HCT116 (cell line): ENCODE measurements around the gene ROS1. TPM values are rescaled to one million over a fixed set of nuclear protein-coding genes. Genes with fewer than 3 reads are reported as not detected.

Experiments used
- ATAC-seq: fragments of 200-7000 bp; cut with Tn5 transposase; 2 replicates; pipeline ENCODE4 v1.9.1; 2020; ENCODE audit warnings: mild to moderate bottlenecking, moderate library complexity
- BruUV-seq: library from RNA; stranded (reverse); fragments of 400-500 nt; replicated peaks from 2 replicates; lab custom pipeline; 2021; lab: Mats Ljungman, UMichigan
- CTCF ChIA-PET: fragments of 300-600 bp; sonication (Branson Sonifier 250); formaldehyde crosslinking; loops from one replicate; lab custom pipeline; 2021; ENCODE audit warnings: antibody characterized with exemption; lab: Charles Lee
- POLR2A ChIA-PET: fragments of 300-600, 350-600 bp; sonication (Branson Sonifier 250); formaldehyde crosslinking; loops from one replicate; lab custom pipeline; 2021; ENCODE audit warnings: antibody characterized with exemption; lab: Charles Lee
- RAD21 ChIA-PET, 2 experiments: fragments of 300-600 bp; sonication (Branson Sonifier 250); formaldehyde crosslinking; loops; one replicate each; lab custom pipeline; 2023; ENCODE audit warnings: low total read pairs in 2 of 2; ENCODE audit not compliant: uncharacterized antibody in 2 of 2, unreplicated experiment in 2 of 2, low non-redundant PET in 1 of 2; lab: Charles Lee
- DNase-seq: peaks from one replicate; pipeline ENCODE4 v3.0.0-alpha.2; 2010; ENCODE audit warnings: low read depth, low spot score
- H2AFZ ChIP-seq: fragments of 200-600 bp; shearing (Covaris generic), sonication (generic); 2 replicates; pipeline ENCODE4 v1.6.1; 2017; ENCODE audit warnings: low read depth, mixed run types, mixed read lengths, antibody characterized with exemption, low read length; ENCODE audit not compliant: poor library complexity, severe bottlenecking
- H3K27ac ChIP-seq: 2 replicates; pipeline ENCODE4 v1.5.1; 2012; ENCODE audit warnings: low read depth, low read length
- H3K27me3 ChIP-seq: fragments of 200-600 bp; sonication (generic); 2 replicates; pipeline ENCODE4 v1.6.1; 2016; ENCODE audit warnings: mixed run types, low read length, mixed read lengths; ENCODE audit not compliant: insufficient read depth
- H3K36me3 ChIP-seq, 2 experiments: fragments of 200-500 bp in 1 of 2; fragments of 200-600 bp in 1 of 2; sonication (Bioruptor generic) in 1 of 2; sonication (generic) in 1 of 2; 2 replicates each; pipeline versions ENCODE4 v1.5.1 to v1.6.1; 2014 to 2016; ENCODE audit warnings: low read length in 2 of 2, inconsistent platforms in 1 of 2, mixed read lengths in 1 of 2, mixed run types in 1 of 2; ENCODE audit not compliant: insufficient read depth in 2 of 2, control insufficient read depth in 1 of 2
- H3K4me1 ChIP-seq, 2 experiments: fragments of 200-600 bp in 1 of 2; sonication (generic) in 1 of 2; 2 replicates each; pipeline versions ENCODE4 v1.5.1 to v1.6.1; 2012 to 2017; ENCODE audit warnings: low read length in 2 of 2, inconsistent platforms in 1 of 2, mild to moderate bottlenecking in 1 of 2, mixed read lengths in 1 of 2, mixed run types in 1 of 2, moderate library complexity in 1 of 2; ENCODE audit not compliant: insufficient read depth in 2 of 2, control insufficient read depth in 1 of 2
- H3K4me2 ChIP-seq: fragments of 200-600 bp; sonication (generic); 2 replicates; pipeline ENCODE4 v1.6.1; 2017; ENCODE audit warnings: mixed run types, low read length, mixed read lengths
- H3K4me3 ChIP-seq, 2 experiments: fragments of 200-600 bp in 1 of 2; sonication (generic) in 1 of 2; replicated peaks in 1 of 2; 2 replicates each; pipeline ENCODE4 v1.5.1; 2011 to 2016; ENCODE audit warnings: low read length in 2 of 2, control low read depth in 1 of 2, low read depth in 1 of 2, mild to moderate bottlenecking in 1 of 2, mixed read lengths in 1 of 2, mixed run types in 1 of 2
- H3K79me2 ChIP-seq: fragments of 200-600 bp; sonication (generic); 2 replicates; pipeline ENCODE4 v1.6.1; 2017; ENCODE audit warnings: mild to moderate bottlenecking, mixed run types, low read length, moderate library complexity, mixed read lengths; ENCODE audit not compliant: insufficient read depth
- H3K9ac ChIP-seq: fragments of 200-600 bp; sonication (generic); 2 replicates; pipeline ENCODE4 v1.6.1; 2016; ENCODE audit warnings: low read length, mixed read lengths
- H3K9me2 ChIP-seq: fragments of 200-600 bp; sonication (generic), shearing (Covaris generic); 2 replicates; pipeline ENCODE4 v1.6.1; 2017; ENCODE audit warnings: mixed run types, mild to moderate bottlenecking, moderate library complexity; ENCODE audit not compliant: insufficient read depth
- H3K9me3 ChIP-seq, 2 experiments: fragments of 200-500 bp in 1 of 2; fragments of 200-600 bp in 1 of 2; sonication (Bioruptor generic) in 1 of 2; sonication (generic) in 1 of 2; 2 replicates each; pipeline ENCODE4 v1.6.1; 2014 to 2017; ENCODE audit warnings: low read length in 2 of 2, mixed read lengths in 2 of 2, inconsistent platforms in 1 of 2, low read depth in 1 of 2, mild to moderate bottlenecking in 1 of 2, mixed run types in 1 of 2, moderate library complexity in 1 of 2; ENCODE audit not compliant: control insufficient read depth in 1 of 2, insufficient read depth in 1 of 2
- H4K20me1 ChIP-seq: fragments of 200-600 bp; sonication (generic), shearing (Covaris generic); 2 replicates; pipeline ENCODE4 v1.6.1; 2017; ENCODE audit warnings: mixed run types, mild to moderate bottlenecking, moderate library complexity; ENCODE audit not compliant: insufficient read depth
- EGR1 ChIP-seq: IDR thresholded peaks from 2 replicates; pipeline ENCODE4 v1.6.1; 2012; ENCODE audit warnings: low read depth
- ELF1 ChIP-seq: IDR thresholded peaks from 2 replicates; pipeline ENCODE4 v1.6.1; 2012; ENCODE audit warnings: low read depth, borderline replicate concordance
- EZH2phosphoT487 ChIP-seq: fragments of 200-600 bp; IDR thresholded peaks from 2 replicates; pipeline ENCODE4 v1.6.1; 2018; ENCODE audit warnings: antibody characterized with exemption, borderline replicate concordance
- JUND ChIP-seq: IDR thresholded peaks from 2 replicates; pipeline ENCODE4 v1.6.1; 2012
- RAD21 ChIP-seq: IDR thresholded peaks from 2 replicates; pipeline ENCODE4 v1.6.1; 2012; ENCODE audit warnings: low read depth, mild to moderate bottlenecking
- REST ChIP-seq: IDR thresholded peaks from 2 replicates; pipeline ENCODE4 v1.6.1; 2012; ENCODE audit warnings: low read depth
- SIN3A ChIP-seq: IDR thresholded peaks from 2 replicates; pipeline ENCODE4 v1.6.1; 2012; ENCODE audit warnings: low read depth
- SP1 ChIP-seq: IDR thresholded peaks from 2 replicates; pipeline ENCODE4 v1.6.1; 2012; ENCODE audit warnings: low read depth
- ZBTB33 ChIP-seq: IDR thresholded peaks from 2 replicates; pipeline ENCODE4 v1.6.1; 2011; ENCODE audit warnings: mild to moderate bottlenecking, low read length, moderate library complexity; ENCODE audit not compliant: insufficient replicate concordance; ENCODE audit errors: extremely low read depth
- ZNF274 ChIP-seq: fragments of 200-500 bp; sonication (Bioruptor generic); IDR thresholded peaks from 2 replicates; pipeline ENCODE4 v1.6.1; 2014; ENCODE audit warnings: mild to moderate bottlenecking, low read depth, low read length, inconsistent platforms
- intact Hi-C: fragments of 100-400 bp; cut with micrococcal nuclease; formaldehyde crosslinking; loops from 2 replicates; pipeline ENCODE4 v1.10.0; 2022
- total RNA-seq: library from RNA; stranded (reverse); gene quantifications from one replicate; pipeline ENCODE4 v1.2.1, GENCODE V29; 2021; ENCODE audit not compliant: unreplicated experiment

Gene ROS1
- total RNA-seq, 1 experiment from 2014 or later: not detected

- no peaks in the 10 kb centered on the region for H3K27me3 ChIP-seq
- no peaks in the 10 kb centered on the region for H3K9me2 ChIP-seq
- no peak overlapping the region for H3K4me3 ChIP-seq
- ChIA-PET POLR2A (no interaction called here), CTCF (interaction anchor here (1.5 kb wide), 1 partner anchor 16 kb away, joined by 5 read pairs; no protein-coding TSS in a partner anchor), RAD21 (no interaction called here)
- no peak overlapping the region for H3K27ac ChIP-seq
- no peaks in the 10 kb centered on the region for H3K36me3 ChIP-seq
- no peak overlapping the region for H3K4me2 ChIP-seq
- ATAC-seq: no peak
- no TSS peak for BruUV-seq
- TF ChIP-seq JUND: no peak
- TF ChIP-seq SIN3A: no peak
- TF ChIP-seq ZBTB33: no peak
- no peaks in the 10 kb centered on the region for H3K9me3 ChIP-seq
- H3K79me2 ChIP-seq: no peaks in the 10 kb centered on the region
- peaks cover 0 to 14% of the 10 kb centered on the region in 2 experiments; a peak in 2 of 4 replicates for H3K4me1 ChIP-seq
- H4K20me1 ChIP-seq: no peaks in the 10 kb centered on the region
- H2AFZ ChIP-seq: no peak overlapping the region
- no peak overlapping the region for H3K9ac ChIP-seq
- DNase-seq: no peak
- intact Hi-C loops: no loop called here
Observed at GRCh38 chr6:117465691-117466090, 39.9 kb upstream of the ROS1 start.

GRCh38 chr6:117464700-117465099, 39.0 kb upstream of the ROS1 start:
- no peak for ATAC-seq
- peak overlapping the region; percentile 39; the same call in 1 of the 2 replicates for H3K4me2 ChIP-seq
- CTCF ChIA-PET: interaction anchor here (1.5 kb wide), 1 partner anchor 15 kb away, joined by 5 read pairs; no protein-coding TSS in a partner anchor
- intact Hi-C loops: no loop called here
- no peak overlapping the region for H3K9ac ChIP-seq
- no peaks in the 10 kb centered on the region for H4K20me1 ChIP-seq
- no peaks in the 10 kb centered on the region for H3K9me2 ChIP-seq
- H3K4me1 ChIP-seq: peaks cover 0 to 14% of the 10 kb centered on the region in 2 experiments; a peak in 2 of 4 replicates
- no peaks in the 10 kb centered on the region for H3K9me3 ChIP-seq
- TF ChIP-seq EGR1 (no peak), REST (no peak), ELF1 (no peak), RAD21 (no peak), SP1 (no peak), ZNF274 (no peak), EZH2phosphoT487 (no peak)
- TF ChIP-seq, all 23 proteins: peak for 0
- no peaks in the 10 kb centered on the region for H3K79me2 ChIP-seq
- POLR2A ChIA-PET: no interaction called here
- no peak overlapping the region for H3K4me3 ChIP-seq
- H3K27ac ChIP-seq: no peak overlapping the region
- H3K27me3 ChIP-seq: no peaks in the 10 kb centered on the region
- no peaks in the 10 kb centered on the region for H3K36me3 ChIP-seq
- RAD21 ChIA-PET: no interaction called here
- DNase-seq: no peak
- no TSS peak for BruUV-seq
- H2AFZ ChIP-seq: no peak overlapping the region
